NCI-H345 treated with DMSO at 0.1 percent for 48 hours (cell line): ENCODE measurements around the gene DENND2A.
"Not testable (repeated sequence)": the region's sequence is repeated elsewhere in the genome, so short reads cannot be mapped to it uniquely, and the experiment has no call there.

Experiments used
- DNase-seq: peaks from one replicate; lab custom pipeline; 2025; ENCODE audit not compliant: unreplicated experiment; lab: John Stamatoyannopoulos, UW

The DENND2A gene

GRCh38 chr7:140621401-140622021, 19.1 kb downstream of the DENND2A start:
- no peak for DNase-seq

- not testable (repeated sequence) for DNase-seq
Measured at GRCh38 chr7:140619915-140620510, 20.6 kb downstream of the DENND2A start.

- DNase-seq: no peak
Measured at GRCh38 chr7:140619176-140619575, 21.4 kb downstream of the DENND2A start.

GRCh38 chr7:140618306-140618705, 22.3 kb downstream of the DENND2A start:
- no peak for DNase-seq

- no peak for DNase-seq
Measured at GRCh38 chr7:140617081-140617480, 23.5 kb downstream of the DENND2A start.

GRCh38 chr7:140616328-140616727, 24.3 kb downstream of the DENND2A start:
- DNase-seq: no peak

GRCh38 chr7:140611641-140612040, 29.0 kb downstream of the DENND2A start:
- DNase-seq: no peak

- DNase-seq: no peak
Measured at GRCh38 chr7:140610204-140611165, 30.1 kb downstream of the DENND2A start.

- DNase-seq: no peak
Measured at GRCh38 chr7:140609646-140610045, 31.0 kb downstream of the DENND2A start.

GRCh38 chr7:140607441-140607989, 33.1 kb downstream of the DENND2A start:
- no peak for DNase-seq

GRCh38 chr7:140605337-140605736, 35.3 kb downstream of the DENND2A start:
- no peak for DNase-seq

GRCh38 chr7:140604760-140605159, 35.9 kb downstream of the DENND2A start:
- DNase-seq: no peak

- no peak for DNase-seq
Measured at GRCh38 chr7:140604076-140604475, 36.5 kb downstream of the DENND2A start.

GRCh38 chr7:140601566-140602174, 38.9 kb downstream of the DENND2A start:
- no peak for DNase-seq

GRCh38 chr7:140600341-140600740, 40.3 kb downstream of the DENND2A start:
- no peak for DNase-seq

GRCh38 chr7:140597428-140597949, 43.1 kb downstream of the DENND2A start:
- no peak for DNase-seq

- DNase-seq: no peak
Measured at GRCh38 chr7:140596519-140597427, 43.8 kb downstream of the DENND2A start.

GRCh38 chr7:140595468-140596092, 45.0 kb downstream of the DENND2A start:
- DNase-seq: no peak

GRCh38 chr7:140594131-140594691, 46.4 kb downstream of the DENND2A start:
- no peak for DNase-seq
